ENCODE results near the gene PPA2.

DNA sequence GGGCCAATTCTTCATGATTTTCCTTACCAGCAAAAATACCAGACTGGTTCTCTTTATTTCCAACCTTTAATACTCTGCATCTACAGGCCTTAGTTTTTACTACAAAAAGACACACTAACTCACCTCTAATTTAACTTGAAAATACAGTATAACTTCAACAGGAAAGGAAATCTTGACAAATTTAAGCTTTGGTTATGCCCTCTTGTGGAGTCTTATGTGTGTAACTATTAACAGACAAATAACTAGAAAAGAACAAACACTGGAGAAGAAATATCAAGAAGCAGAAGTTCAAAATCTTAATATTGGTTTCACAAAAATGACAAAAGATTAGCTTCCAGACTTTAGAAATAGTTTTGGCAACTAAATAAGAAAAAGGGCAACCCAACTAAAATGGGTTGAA is 33.0 kb downstream of the PPA2 start:
- TF ChIP-seq EP300 (IDR thresholded peaks at IDR 0.05): no peak
- no peak for TF ChIP-seq CTCF (IDR thresholded peaks at IDR 0.05)
- TF ChIP-seq POLR2A (IDR thresholded peaks at IDR 0.05): no peak
